GM19438 (cell line): ENCODE results near the gene LAMB3.
A peak's percentile ranks its signal among the peaks of the same experiment; 100 is the strongest.

Experiments used
- ATAC-seq: cut with Tn5 transposase; IDR thresholded peaks from one replicate; pipeline ENCODE4 v1.9.1; 2021; ENCODE audit warnings: low read depth; ENCODE audit not compliant: unreplicated experiment

LAMB3 gene

DNA sequence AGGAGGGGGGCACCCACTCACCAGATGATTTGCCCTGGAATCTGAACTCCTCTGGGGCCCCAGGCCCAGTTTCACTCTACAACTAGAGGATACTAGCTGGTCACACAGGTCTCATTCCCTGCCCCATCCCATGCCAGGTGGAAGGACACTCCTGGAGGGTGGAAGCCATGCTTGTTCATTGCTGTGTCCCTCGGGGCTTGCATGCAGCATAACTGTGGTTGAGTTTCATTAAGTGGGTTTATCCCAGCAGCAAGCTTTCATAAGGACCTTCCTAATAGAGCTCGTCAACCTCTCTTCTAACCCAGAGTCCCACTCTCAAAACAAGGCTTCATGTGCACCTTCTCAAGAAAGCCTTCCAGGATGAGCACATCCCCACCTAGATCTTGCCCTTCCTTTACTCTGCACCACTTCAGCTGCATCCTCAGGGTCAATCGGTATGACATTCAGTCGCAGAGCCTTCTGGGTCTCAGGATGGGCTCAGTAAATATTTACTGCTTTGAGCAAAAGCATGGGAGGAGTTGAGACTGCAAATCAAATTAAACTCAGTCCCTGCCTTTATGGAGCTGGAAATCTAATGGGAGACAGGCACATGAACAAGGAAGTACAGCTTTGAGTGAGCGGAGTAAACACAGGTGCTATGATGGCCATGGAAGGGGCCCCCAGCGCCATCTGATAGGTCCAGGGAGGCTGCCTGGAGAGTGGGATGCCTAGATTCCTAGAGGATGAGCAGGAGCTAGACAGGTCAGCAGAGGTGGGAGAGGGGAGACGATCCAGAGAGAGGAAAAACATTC is 32.3 kb downstream of the LAMB3 start:
- ATAC-seq: no peak

DNA sequence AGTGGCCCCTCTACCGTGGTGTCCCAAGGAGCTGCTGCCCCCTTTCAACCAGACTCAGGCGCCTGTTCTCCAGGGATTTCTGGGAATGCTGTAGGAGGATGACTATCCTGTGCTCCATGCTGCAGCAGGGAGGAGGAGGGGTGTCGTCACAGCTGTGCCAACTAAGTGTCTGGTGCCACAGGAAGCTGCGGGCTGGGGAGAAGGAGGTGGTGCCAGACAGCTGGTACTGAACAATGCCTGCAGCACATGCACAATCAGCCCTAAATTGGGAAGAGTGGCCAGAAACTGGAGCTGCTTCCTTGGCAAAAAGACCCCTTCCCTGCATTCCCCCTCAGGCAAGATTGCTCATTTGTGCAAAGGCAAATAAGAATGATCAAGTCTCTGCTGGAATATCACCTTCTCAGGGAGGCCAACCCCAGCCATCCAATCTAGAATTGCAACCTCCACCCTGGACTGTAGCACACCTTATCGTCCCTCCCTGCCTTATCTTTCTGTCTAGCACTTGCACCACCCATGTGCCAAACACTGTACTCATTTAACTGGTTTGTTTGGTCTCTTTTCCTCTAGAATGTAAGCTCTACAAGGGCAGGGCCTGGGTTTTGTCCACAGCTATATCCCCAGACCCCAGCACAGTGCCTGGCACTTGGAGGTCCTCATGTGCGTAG is 33.3 kb downstream of the LAMB3 start:
- ATAC-seq: no peak

DNA sequence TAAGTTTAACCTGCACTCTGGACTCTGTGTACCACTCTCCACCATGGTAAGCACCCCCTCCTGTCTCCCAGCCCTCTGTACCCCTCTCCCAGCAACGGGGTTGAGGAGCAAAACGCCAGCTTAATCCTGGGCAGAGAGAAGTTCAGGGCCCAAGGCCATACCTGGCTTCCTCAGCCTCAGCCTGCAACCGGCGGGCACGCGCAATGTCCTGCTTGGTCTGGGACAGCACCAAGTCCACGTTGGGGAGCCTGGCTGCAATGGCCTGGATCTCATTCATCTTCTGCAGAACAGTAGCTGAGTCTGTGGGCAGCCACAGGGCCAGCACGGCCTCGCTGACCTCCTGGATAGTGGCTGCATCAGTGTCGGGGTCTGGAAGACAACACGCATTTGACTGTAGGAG is 33.9 kb downstream of the LAMB3 start:
- ATAC-seq: no peak

DNA sequence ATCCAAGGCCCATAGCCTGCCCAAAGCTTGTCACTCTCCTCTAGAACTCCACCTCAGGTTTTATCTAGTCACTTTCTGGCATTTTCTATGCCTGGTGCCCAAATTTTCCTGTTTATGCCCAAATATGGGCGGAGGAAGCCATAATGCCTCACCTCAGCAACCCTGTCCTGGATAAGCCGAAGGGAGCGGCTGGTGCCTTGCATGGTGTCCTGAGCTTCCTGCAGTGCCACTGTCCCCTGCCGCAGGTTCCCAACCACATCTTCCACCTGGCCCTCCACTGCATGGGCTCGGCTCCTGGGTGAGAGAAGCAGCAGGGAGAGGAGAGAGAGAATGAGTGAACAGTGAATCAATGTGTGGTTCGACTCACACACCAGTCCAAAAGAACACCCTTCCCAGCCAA is 34.5 kb downstream of the LAMB3 start:
- no peak for ATAC-seq

DNA sequence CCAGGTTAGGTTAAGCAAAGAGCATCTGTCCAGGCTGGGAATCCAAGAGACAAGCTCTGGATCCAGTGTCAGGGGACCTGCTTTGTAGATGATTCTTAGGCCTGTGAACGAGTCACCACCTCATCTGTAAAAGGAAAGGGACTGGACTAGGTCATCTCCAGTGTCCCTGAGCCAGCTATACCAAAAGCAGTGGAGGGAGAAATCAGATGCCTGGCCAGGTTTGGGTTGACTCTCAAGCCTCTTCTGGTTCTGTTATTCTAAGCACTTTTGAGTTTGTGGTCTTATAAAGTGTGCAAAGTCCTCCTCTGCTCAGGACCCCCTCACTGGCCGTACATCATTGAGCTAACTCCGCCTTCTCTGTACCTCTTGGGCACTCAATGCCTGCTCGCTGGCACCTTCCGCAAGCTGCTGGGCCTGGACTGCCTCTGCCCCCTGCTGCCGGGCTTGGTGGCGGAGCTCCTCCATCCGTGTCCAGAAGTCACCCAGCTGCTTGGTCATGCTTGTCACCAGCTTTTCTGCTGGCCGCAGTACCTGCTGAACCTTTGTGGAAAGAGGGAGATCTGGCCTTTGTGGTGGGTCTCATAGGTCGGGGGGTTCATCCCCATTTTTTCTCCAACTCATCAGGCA is 35.1 kb downstream of the LAMB3 start:
- ATAC-seq: no peak

DNA sequence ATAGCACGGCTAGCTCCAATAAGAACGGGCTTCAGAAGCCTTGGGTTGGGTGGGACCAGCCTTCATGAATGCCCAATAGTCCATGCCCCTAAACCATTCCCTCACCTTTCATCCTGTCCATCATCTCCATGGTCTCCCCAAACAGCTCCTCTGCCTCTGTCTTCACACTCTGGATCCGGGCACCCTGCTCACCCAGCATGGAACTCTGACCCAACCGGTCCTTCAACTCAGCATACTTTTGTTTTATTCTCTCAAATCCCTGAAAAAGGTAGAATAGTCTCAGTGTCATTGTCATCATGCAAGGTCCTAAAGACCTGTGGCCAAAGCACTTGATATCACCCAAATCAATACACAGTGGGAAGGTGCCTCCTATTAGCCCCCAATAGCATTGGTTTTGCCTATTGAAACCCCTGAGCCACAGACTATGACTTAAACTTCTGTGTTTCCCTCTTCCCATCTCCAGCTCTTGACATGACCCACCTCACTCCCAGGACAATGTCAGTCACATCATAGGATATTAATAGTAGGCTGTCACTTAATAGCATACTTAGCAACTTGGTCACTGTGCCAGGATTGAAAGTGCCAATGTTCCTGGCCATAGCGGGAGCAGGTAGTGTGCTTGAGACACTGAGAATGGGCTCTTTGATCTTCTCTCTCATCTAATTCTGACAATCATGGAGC is 35.7 kb downstream of the LAMB3 start:
- no peak for ATAC-seq

DNA sequence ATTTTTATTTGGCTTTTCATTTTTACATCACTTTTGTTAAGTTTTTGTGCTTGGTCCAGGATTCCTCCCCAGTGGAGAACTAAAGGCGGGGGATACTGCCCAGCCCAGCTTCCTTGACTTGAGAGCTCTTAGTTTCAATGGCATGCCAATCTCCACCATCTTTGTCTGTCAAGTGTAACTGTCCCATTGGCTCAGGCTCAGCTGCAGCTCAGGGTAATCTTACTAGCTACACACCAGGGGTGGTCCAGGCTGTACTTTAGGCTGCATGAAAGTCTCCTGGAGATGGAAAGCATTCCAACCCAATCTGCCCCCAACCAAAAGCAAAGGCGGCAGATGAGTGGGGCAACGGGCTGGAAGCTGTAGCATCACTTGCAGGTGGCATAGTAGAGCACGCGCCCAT is 37.3 kb downstream of the LAMB3 start:
- ATAC-seq: no peak

DNA sequence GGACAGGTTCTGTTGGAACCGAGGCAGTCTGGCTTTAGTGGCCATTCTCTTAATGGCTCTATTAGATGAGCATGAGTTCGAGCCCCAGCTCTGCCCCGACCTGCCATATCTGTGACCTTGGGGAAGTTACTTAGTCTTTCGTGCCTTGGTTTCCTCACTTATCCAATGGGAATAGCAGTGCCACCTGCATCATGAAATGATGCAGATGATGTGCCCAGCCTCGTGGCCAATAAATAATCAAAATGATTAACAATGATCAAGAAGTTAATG is 38.1 kb downstream of the LAMB3 start:
- no peak for ATAC-seq

DNA sequence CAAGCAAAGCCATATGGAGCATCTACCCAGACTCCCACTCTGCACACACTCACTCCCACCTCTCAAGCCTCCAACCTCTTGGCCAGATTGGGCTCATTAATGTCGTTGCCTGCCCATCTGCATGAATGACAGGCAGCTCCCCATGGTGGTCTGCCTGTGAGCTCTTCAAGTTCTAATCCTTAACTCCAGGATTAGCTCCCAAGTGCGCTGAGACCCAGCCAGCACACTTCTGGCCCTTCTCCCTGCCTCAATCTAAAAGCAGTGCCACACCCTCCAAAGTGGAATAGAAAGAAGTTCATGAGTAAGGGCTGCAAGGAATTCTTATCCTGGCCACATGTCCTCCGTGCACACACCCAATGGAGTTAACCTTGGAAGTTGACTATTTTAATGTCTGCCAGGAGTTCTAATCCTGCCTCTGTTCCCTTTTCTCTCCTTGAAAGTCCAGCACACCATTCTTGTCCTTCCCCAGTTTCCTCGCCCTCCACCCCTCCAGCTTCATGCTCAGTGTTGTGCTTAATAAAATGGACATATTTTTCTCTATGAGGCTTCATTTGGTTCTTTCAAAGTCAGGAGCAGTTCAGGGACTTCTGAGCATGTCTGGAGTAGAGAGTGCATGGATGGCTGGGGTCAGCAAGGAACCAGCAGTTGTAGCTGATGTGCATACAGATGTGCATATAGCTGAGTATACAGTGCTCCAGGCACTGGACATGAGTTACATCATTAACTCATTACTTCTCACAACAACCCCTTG is 38.6 kb downstream of the LAMB3 start:
- ATAC-seq: no peak

DNA sequence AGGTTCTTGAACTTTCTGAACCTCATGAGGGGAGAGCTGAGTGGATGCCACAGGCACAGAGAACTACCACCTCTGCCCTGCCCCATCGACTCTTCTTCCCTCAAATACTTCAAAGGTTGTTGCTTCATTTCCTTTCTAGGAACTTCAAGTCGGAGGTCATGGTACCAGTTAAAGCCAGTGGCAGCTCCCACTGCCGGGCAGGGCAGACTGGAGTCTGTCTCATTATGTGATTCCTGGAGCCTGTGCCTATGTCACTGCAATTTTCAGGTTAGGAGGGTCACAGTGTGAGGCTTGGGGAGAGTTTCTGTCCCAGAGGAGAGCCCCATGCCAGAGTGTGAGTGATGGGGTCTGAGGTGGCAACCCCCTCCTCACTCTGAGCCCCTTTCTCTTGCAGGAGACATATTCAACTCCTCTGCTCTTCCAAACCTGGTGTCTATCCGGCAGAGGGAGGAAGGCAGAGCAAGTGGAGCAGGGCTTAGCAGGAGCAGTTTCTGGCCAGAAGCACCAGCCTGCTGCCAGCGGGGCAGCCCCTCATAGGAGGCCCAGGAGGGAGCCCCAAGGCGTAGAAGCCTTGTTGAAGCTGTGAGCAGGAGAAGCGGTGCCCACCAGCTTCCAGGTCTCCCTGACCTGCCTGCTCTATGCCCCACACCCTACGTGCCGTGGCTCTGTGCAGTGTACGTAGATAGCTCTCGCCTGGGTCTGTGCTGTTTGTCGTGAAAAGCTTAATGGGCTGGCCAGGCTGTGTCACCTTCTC is 39.4 kb downstream of the LAMB3 start:
- no peak for ATAC-seq

DNA sequence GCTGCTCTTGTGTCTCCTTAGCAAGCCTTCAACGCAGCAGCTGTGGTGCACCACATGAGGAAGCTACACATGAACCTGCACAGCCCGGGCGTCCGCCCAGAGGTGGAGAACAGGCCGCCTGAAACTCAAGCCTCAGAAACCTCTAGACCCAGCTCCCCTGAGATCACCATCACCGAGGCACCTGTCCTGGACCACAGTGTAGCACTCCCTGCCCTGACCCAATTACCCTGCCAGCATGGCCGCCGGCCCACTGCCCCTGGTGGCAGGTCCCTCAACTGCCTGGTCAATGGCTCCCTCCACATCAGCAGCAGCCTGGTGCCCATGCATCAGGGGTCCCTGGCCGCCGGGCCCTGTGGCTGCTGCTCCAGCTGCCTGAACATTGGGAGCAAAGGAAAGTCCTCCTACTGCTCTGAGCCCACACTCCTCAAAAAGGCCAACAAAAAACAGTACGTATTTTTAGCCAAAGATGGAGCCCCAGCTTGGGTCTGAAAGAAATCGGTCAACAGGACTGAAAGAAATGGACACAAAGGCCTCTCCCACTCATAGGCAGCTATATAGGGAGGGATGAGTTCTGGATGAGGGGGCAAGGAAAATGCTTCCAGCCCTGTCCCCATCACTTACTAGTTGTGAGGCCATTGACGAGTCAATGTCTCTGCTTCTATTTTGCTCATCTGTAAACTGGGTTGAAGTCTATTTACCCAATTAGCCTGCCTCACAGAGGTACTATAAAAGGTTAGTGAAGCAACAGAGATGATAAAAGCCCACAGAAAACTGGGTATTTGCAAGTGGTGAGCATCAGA is 40.3 kb downstream of the LAMB3 start:
- ATAC-seq: peak; percentile 49

DNA sequence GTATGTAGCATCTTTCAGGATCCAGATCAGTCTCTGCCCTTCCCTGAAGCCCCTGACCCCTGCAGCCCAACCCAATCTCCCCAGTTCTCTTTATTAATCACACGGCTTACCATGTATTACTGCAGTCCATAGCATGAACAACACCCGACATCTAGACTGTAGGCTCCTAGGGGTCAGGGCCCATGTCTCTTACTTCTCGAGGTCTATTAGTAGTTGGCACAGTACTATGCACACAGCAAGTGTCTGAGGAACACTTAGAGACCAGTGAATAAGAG is 41.7 kb downstream of the LAMB3 start:
- no peak for ATAC-seq

DNA sequence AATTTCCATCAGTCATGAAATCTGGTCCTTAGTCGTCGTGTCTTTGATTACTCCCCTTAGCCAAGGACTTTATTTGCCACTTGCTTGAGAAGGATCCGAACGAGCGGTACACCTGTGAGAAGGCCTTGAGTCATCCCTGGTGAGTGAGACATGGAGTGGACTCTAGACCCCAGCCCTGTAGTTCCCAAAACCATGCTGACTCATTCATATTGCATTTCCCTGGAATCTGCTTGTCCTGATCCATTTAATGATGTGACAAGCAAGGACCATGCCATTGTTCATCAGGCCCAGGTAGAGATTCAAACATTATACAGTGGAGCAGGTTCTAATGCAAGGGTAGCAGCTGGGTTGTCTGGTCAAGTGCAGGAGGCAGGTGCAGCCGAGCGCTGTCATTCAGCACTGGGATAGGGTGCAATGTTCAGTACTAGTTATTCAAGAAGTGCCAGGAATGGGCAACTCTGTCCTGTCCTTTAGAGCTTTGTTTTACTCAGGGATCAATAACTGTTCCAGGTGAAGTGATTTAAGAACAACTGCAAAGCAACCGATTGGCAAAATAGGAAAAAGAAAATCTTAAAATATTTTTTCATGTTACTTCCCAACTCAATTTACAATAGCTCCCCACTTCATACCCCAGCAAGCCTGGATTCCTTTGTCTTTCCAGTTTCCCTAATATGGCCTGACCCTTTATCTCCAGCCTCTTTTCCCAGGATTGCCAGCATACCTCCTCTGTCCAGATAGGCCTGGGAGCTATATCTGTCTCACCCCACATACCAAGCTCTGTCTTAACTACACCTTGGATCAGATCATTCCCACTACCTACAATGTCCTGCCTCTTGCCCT is 42.2 kb downstream of the LAMB3 start:
- ATAC-seq: no peak

DNA sequence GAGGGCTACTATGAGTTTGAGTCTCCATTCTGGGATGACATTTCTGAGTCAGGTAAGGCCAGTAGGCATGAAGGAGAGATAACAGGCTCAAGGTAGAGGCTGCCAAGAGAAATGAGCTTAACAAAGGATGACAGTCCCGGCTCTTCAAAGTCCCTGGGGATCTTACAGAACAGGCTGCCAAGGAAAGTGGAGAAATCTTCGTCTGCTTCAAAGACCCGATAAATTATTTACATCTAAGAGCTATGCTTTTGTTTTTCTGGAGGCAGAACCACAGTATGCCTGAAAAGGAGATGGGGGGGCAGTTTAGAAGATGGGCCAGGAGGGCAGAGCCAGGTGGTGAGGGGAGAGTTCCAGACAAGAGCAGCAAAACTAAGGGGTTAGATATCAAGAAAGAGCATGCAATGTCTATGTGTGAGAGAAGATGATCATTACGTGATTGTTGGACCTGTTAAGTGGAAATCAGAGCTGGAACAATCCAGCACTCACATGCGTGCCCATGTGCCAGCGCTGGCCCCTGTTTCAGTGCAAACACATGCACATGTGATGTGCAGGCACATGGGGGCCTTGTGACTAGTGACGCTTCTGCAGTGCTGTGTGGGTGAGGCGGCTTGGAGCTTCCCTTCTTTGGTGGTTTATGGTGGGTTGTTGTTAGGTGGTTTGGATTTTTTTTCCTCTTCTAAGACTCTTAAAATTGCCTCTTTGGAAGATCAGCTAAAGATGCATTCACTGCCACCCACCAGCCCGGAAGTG is 43.0 kb downstream of the LAMB3 start:
- no peak for ATAC-seq

DNA sequence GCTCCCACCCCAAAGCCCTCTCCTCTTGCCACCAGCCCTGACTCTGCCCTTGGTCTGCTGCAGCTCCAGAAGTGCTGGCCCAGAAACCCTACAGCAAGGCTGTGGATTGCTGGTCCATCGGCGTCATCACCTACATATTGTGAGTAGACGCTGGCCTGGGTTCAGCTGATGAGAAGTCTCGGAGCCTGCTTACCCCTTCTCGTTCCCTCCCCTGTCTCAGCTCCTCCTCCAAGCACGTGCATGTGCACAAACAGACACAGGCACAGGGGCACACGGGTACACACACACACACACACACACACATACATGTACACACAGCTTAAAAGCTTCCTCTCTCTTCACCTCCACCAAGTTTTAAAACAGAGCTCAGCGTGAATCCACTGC is 44.4 kb downstream of the LAMB3 start:
- ATAC-seq: no peak

DNA sequence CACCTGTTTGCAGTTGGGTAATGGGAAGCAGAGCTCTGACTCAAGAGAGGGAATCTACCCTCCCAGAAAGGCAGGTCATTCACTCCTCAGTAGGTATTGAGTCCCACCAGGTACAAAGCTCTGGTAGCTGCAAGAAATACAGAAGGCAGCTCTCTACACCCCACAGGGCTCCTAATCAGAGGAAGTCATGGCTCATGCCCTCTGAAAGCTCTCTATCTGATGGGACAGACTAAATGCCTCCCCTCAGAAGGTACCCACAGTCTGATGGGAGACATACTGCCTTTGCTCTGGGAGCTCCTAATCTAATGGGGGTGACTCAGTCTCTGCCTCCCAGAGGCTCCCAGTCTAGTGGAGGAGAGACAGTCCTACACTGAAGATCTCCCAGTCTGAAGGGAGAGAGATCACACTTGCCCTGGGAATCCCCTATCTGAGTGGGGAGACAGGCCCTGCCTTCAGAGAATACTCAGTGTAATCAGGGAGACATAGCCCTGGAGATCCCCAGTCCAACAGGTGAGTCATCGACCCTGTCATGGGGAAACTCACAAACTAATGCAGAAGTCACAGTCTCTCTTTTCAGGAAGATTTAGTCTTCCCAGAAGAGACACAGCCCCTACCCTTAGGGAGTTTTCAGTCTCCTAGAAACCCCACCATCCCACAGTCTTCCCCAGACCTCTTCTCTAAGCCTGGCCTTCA is 45.0 kb downstream of the LAMB3 start:
- no peak for ATAC-seq

DNA sequence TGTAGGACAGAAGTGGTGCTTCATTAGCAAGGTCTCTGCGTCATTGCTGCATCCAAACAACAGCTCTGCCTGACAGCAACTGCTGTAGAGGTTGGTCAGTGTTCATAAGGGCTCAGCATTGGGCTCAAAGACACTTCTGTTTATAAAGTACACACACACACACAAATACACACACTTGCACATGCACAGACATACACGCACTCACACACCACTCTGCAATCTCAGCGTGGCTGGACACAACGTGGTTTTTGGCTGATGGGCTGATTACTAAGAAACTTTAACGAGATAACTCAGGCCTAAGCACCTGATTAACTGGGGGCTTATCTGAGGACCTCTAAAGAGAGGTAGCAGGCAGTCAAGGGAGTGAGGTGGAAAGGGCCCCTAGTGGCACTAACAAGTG is 48.3 kb downstream of the LAMB3 start:
- no peak for ATAC-seq
